Retina (tissue), 1 donor: ENCODE measurements around the gene SLC6A5.
A peak's percentile ranks its signal among the peaks of the same experiment; 100 is the strongest.

Experiments used
- DNase-seq: peaks from one replicate; pipeline ENCODE4 v3.0.0-alpha.2; 2016

The SLC6A5 gene

GRCh38 chr11:20621679-20622078 lies 22.3 kb downstream of the SLC6A5 start:
- no peak for DNase-seq

GRCh38 chr11:20623252-20623651 lies 23.8 kb downstream of the SLC6A5 start:
- no peak for DNase-seq

- DNase-seq: no peak
Measured at GRCh38 chr11:20626279-20626678, 26.9 kb downstream of the SLC6A5 start.

- no peak for DNase-seq
Measured at GRCh38 chr11:20627026-20627425, 27.6 kb downstream of the SLC6A5 start.

- no peak for DNase-seq
Measured at GRCh38 chr11:20627701-20628100, 28.3 kb downstream of the SLC6A5 start.

- no peak for DNase-seq
Measured at GRCh38 chr11:20631519-20632168, 32.2 kb downstream of the SLC6A5 start.

- DNase-seq: no peak
Measured at GRCh38 chr11:20632169-20632532, 32.7 kb downstream of the SLC6A5 start.

- DNase-seq: no peak
Measured at GRCh38 chr11:20634044-20634443, 34.6 kb downstream of the SLC6A5 start.

GRCh38 chr11:20634781-20635180 lies 35.4 kb downstream of the SLC6A5 start:
- no peak for DNase-seq

- DNase-seq: no peak
Measured at GRCh38 chr11:20638074-20638473, 38.7 kb downstream of the SLC6A5 start.

- DNase-seq: no peak
Measured at GRCh38 chr11:20639688-20640087, 40.3 kb downstream of the SLC6A5 start.

GRCh38 chr11:20640401-20640800 lies 41.0 kb downstream of the SLC6A5 start:
- DNase-seq: no peak

GRCh38 chr11:20644360-20644759 lies 45.0 kb downstream of the SLC6A5 start:
- DNase-seq: no peak

- peak; percentile 84 for DNase-seq
Measured at GRCh38 chr11:20647976-20648565, 48.7 kb downstream of the SLC6A5 start.

GRCh38 chr11:20652150-20652806 lies 52.9 kb downstream of the SLC6A5 start:
- no peak for DNase-seq

- no peak for DNase-seq
Measured at GRCh38 chr11:20654038-20654437, 54.6 kb downstream of the SLC6A5 start.

GRCh38 chr11:20656901-20657300 lies 57.5 kb downstream of the SLC6A5 start:
- DNase-seq: no peak

- no peak for DNase-seq
Measured at GRCh38 chr11:20658135-20658534, 58.7 kb downstream of the SLC6A5 start.

- DNase-seq: no peak
Measured at GRCh38 chr11:20661445-20661844, 62.0 kb downstream of the SLC6A5 start.

GRCh38 chr11:20661850-20662249 lies 62.4 kb downstream of the SLC6A5 start:
- DNase-seq: no peak

- DNase-seq: peak; percentile 23
Measured at GRCh38 chr11:20668131-20668809, 68.9 kb downstream of the SLC6A5 start.

- DNase-seq: peak; percentile 62
Measured at GRCh38 chr11:20668844-20669819, 69.7 kb downstream of the SLC6A5 start, which contains the start of gene NELL1. TSS of gene NELL1 (plus strand) at chr11:20669586.
